ENCODE results near the gene AARS2. TPM values are rescaled to one million over a fixed set of nuclear protein-coding genes. Genes with fewer than 3 reads are reported as not detected.

The AARS2 gene
- total RNA-seq, 2 donors from 2014 or later = 6.0 to 8.8 TPM

DNA sequence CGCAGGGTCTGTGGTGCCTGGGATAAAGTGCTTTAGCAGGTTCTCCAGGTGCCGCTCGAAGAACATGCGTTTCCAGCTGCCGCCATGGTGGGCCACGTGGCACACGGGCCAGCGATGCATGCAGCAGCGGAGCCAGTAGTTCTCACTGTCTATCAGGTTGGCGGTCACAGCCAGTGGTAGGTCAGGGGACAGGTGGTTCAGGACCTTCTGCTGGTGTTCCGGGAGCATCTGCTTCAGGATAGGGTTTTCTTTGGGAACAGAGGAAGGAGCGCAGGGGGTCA lies 26.9 kb downstream of the AARS2 start:
- Histone ChIP-seq H3K4me3 (no peak overlapping the region), H3K9me3 (no peaks in the 10 kb centered on the region), H3K27ac (no peak overlapping the region), H3K27me3 (replicated peaks; ENCODE audit: insufficient read depth) (no peaks in the 10 kb centered on the region), H3K4me1 (ENCODE audit: control insufficient read depth in 1 of 2, low read depth in 2 of 2) (peaks cover 3 to 8% of the 10 kb centered on the region in 2 donors), H3K36me3 (no peaks in the 10 kb centered on the region)
- TF ChIP-seq, protein P1, sequence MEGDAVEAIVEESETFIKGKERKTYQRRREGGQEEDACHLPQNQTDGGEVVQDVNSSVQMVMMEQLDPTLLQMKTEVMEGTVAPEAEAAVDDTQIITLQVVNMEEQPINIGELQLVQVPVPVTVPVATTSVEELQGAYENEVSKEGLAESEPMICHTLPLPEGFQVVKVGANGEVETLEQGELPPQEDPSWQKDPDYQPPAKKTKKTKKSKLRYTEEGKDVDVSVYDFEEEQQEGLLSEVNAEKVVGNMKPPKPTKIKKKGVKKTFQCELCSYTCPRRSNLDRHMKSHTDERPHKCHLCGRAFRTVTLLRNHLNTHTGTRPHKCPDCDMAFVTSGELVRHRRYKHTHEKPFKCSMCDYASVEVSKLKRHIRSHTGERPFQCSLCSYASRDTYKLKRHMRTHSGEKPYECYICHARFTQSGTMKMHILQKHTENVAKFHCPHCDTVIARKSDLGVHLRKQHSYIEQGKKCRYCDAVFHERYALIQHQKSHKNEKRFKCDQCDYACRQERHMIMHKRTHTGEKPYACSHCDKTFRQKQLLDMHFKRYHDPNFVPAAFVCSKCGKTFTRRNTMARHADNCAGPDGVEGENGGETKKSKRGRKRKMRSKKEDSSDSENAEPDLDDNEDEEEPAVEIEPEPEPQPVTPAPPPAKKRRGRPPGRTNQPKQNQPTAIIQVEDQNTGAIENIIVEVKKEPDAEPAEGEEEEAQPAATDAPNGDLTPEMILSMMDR (IDR thresholded peaks at IDR 0.05) = no peak
- ATAC-seq (ENCODE audit: insufficient number of reproducible peaks, low FRiP score, low read depth) (no peak), DNase-seq (ENCODE audit: low spot score) (no peak)

DNA sequence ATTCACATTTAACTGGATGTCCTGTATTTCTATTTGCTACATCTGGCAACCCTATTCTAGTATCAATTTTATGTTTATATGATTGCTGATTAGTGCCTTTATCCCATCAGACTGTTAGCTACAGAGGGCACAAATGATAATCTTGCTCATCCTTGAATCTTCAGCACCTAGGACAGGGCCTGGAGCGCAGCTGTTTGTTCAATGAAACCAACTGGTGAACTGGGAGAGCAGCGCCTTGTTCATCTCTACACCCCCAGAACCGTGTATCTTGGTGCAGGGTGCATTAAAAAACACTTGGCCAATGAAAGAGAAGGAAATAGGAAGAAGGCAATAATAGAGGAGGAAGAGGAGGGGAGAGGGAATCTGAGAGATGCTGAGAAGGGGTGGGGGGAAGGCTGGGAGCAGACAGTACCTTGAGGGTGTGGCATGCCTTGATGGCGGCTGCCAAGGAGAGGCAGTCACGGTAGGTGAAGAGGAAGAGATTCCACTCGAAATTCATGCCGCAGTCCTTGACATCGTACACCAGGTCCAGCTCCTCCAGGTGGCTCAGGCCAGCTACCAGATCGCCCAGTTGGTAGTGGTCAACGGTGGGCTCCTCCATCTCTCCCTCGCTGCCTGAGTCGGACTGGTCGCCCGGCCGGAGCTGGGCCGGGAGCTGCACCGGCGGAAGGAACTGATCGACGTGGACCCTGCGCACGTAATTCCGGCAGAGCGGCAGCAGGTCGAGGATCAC lies 27.4 kb downstream of the AARS2 start:
- Histone ChIP-seq H3K27me3 (replicated peaks; ENCODE audit: insufficient read depth) (no peaks in the 10 kb centered on the region), H3K4me1 (ENCODE audit: control insufficient read depth in 1 of 2, low read depth in 2 of 2) (peaks cover 3 to 8% of the 10 kb centered on the region in 2 donors), H3K36me3 (no peaks in the 10 kb centered on the region), H3K27ac (no peak overlapping the region), H3K4me3 (no peak overlapping the region), H3K9me3 (no peaks in the 10 kb centered on the region)
- DNase-seq (ENCODE audit: low spot score) (no peak), ATAC-seq (ENCODE audit: insufficient number of reproducible peaks, low FRiP score, low read depth) (no peak)
- TF ChIP-seq, protein P1 (IDR thresholded peaks at IDR 0.05) = no peak

DNA sequence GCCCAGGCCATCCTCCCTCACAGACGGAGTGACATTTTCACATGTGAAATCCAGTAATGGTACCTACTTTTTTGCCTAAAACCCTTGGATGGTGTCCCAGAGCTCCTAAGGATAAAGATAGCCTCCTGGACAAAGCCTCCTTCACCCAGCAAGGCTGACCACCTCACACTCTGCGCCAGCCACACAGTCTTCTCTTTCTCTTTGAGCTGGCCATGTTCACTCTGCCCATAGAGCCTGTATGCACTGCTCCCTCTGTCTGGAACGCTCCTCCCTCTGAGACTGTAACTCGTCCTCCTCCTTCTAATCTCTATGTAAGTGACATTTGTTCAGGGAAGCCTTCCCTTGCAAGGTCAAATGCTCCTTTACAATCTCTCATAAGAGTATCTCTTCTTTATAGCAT lies 28.3 kb downstream of the AARS2 start:
- Histone ChIP-seq H3K27ac (no peak overlapping the region), H3K4me1 (ENCODE audit: control insufficient read depth in 1 of 2, low read depth in 2 of 2) (peaks cover 3 to 5% of the 10 kb centered on the region in 2 donors), H3K36me3 (no peaks in the 10 kb centered on the region), H3K27me3 (replicated peaks; ENCODE audit: insufficient read depth) (no peaks in the 10 kb centered on the region), H3K4me3 (no peak overlapping the region), H3K9me3 (no peaks in the 10 kb centered on the region)
- ATAC-seq (ENCODE audit: insufficient number of reproducible peaks, low FRiP score, low read depth) (no peak), DNase-seq (ENCODE audit: low spot score) (no peak)
- TF ChIP-seq, protein P1 (IDR thresholded peaks at IDR 0.05) = no peak

DNA sequence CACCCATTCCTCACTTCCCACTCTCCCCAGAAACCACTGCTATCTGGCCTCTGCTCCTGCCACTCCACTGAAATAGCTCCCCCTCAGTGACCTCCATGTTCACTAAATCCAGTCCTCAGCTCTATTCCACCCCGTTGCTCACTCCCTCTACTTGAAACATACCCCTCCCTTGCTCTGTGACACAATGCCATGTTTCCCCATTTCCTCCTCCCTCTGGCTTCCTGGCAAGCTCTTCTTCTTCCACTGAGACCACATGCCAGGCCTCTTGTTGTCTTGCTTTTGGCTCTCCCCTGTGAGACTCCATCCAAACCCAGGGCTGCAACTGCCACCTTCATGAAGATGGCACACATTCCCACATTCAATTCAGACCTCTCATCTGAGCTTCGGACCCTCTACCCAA lies 29.0 kb downstream of the AARS2 start:
- ATAC-seq (ENCODE audit: insufficient number of reproducible peaks, low FRiP score, low read depth) = no peak
- Histone ChIP-seq H3K4me1 (ENCODE audit: control insufficient read depth in 1 of 2, low read depth in 2 of 2) (peaks cover 0 to 3% of the 10 kb centered on the region in 2 donors), H3K27me3 (replicated peaks; ENCODE audit: insufficient read depth) (no peaks in the 10 kb centered on the region), H3K36me3 (no peaks in the 10 kb centered on the region), H3K4me3 (no peak overlapping the region), H3K27ac (no peak overlapping the region), H3K9me3 (no peaks in the 10 kb centered on the region)
- TF ChIP-seq, protein P1 (IDR thresholded peaks at IDR 0.05) = no peak
- no peak for DNase-seq (ENCODE audit: low spot score)

DNA sequence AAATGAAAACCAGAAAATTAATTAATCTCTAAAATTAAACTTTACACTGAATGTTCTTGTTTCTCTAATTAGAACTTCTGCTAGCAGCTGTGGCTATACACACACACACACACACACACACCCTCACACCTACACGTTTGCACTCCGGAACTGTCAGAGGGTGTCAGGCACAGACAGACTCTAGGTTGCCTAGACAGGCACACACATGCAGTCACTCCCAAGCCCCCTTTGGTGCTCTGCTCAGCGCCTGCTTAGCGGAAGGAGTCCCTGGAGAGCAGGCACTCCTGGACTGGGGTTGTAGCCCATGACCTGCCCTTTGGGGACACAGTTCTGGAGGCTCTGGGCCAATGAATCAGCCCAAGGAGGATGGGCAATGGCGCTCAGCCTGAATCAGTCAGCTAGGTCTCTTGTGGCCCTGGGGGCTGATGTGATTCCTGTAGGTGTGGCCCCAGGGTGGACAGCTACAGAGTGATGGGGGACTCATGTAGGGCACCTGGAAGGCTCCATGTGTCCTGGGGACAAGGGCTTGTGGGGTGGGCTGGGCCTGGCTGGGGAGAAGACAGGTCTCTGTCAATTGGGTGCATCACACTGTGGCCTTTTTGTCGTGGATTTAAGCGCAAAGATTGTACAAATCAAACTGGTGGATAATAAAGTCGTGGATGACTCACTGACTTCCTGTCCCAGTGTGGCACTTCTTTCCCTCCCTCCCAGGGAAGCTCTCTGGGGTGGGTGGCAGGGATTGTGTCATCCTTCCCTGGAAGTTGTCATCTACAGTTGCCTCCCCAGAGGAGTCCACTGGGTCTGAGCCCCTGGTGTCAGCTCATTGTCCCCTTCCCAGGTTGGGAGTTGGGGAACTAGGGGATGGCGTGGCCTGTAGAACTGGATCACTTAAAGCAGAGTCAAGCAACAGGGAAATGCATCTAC lies 34.1 kb downstream of the AARS2 start:
- peaks cover 0 to 11% of the 10 kb centered on the region in 2 donors for H3K4me1 ChIP-seq (ENCODE audit: control insufficient read depth in 1 of 2, low read depth in 2 of 2)
- H3K27me3 ChIP-seq (replicated peaks; ENCODE audit: insufficient read depth) = no peaks in the 10 kb centered on the region
- ATAC-seq (ENCODE audit: insufficient number of reproducible peaks, low FRiP score, low read depth) = no peak
- no peak overlapping the region for H3K27ac ChIP-seq
- TF ChIP-seq, protein P1 (IDR thresholded peaks at IDR 0.05) = no peak
- DNase-seq (ENCODE audit: low spot score) = no peak
- no peaks in the 10 kb centered on the region for H3K36me3 ChIP-seq
- no peak overlapping the region for H3K4me3 ChIP-seq
- no peaks in the 10 kb centered on the region for H3K9me3 ChIP-seq

Data from thoracic aorta (tissue), 2 donors.